ENCODE measurements around the gene SKP2.
"Not testable (repeated sequence)": the region's sequence is repeated elsewhere in the genome, so short reads cannot be mapped to it uniquely, and the experiment has no call there.

SKP2 gene

DNA sequence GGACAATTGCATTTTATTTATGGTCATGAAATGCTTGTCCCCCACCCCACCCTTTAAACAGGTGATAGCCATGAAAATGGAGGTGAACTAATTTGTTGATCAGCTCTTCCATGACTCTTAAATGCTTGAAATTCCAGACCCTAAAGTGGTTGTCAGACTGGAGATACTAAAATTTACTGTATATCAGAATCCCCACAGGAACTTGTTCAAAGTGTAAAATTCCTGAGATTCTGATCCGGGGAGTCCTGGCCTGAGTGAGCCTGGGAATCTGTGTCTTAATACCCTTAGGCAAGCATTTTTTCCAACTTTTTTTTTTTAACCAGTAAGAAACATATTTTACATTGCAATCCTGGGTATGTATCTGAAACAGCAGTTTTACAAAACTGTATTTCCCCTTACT lies 4.7 kb downstream of the SKP2 start:
- peak; percentile 75 for DNase-seq (ENCODE audit: low read depth)

- peak; percentile 72 for DNase-seq (ENCODE audit: low read depth)
These were observed 6.2 kb downstream of the SKP2 start for GRCh38 chr5:36158144-36158543.

GRCh38 chr5:36160617-36161016 lies 8.7 kb downstream of the SKP2 start:
- DNase-seq (ENCODE audit: low read depth): no peak

GRCh38 chr5:36161361-36161760 lies 9.4 kb downstream of the SKP2 start:
- no peak for DNase-seq (ENCODE audit: low read depth)

DNA sequence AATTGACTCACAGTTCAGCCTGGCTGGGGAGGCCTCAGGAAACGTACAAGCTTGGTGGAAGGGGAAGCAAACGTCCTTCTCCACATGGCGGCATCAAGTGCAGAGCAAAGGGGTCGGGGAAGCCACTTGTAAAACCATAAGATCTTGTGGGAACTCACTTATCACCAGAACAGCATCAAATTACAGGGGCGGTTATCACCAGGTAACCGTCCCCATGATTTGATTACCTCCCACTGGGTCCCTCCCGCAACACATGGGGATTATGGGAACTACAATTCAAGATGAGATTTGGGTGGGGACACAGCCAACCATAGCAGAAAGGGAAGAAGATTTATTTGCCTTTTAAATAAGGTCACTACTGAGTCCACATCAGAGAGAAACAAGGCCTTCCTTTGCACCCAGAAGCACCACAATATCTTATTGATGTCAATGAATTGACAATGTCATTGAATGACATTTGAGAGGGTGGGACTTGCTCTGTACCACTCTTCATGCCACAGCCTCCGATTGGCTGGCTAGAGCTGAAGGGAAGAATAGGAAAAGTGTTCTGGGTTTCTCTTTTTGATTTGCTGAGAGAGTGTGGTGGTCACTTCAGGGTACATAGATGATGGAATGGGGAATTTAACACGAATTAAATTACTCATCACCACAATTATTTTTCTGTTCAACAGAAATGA lies 11.0 kb downstream of the SKP2 start:
- no peak for DNase-seq (ENCODE audit: low read depth)

GRCh38 chr5:36164461-36164860 lies 12.6 kb downstream of the SKP2 start:
- no peak for DNase-seq (ENCODE audit: low read depth)

- DNase-seq (ENCODE audit: low read depth): no peak
These were observed 16.8 kb downstream of the SKP2 start for GRCh38 chr5:36168737-36169136.

- DNase-seq (ENCODE audit: low read depth): no peak
These were observed 19.0 kb downstream of the SKP2 start for GRCh38 chr5:36170832-36171424.

- DNase-seq (ENCODE audit: low read depth): no peak
These were observed 20.7 kb downstream of the SKP2 start for GRCh38 chr5:36172599-36172998.

- DNase-seq (ENCODE audit: low read depth): no peak
These were observed 21.5 kb downstream of the SKP2 start for GRCh38 chr5:36173426-36173825.

DNA sequence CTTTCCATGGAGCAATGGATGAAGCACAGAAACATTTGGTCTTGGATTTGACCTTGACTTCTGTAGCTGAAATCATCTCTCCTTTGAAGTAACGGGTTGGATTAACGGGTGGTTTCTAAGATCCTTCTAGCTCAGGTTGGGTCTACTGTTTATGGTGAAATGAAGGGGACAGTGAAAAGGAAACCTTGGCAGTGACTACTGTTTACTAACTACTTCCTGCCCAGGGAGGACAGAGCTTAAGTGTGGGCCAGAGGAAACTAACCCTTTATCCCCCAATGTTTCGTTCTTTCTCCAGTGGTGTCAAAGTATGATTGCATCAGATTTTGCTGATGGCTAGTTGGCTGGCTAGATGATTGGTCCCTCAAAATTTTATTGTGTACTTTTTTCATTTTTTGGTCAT lies 22.2 kb downstream of the SKP2 start:
- no peak for DNase-seq (ENCODE audit: low read depth)

GRCh38 chr5:36175043-36175442 lies 23.1 kb downstream of the SKP2 start:
- no peak for DNase-seq (ENCODE audit: low read depth)

GRCh38 chr5:36177154-36177553 lies 25.2 kb downstream of the SKP2 start:
- no peak for DNase-seq (ENCODE audit: low read depth)

- DNase-seq (ENCODE audit: low read depth): peak; percentile 64
These were observed 26.0 kb downstream of the SKP2 start for GRCh38 chr5:36177715-36178523.

GRCh38 chr5:36178524-36178890 lies 26.6 kb downstream of the SKP2 start:
- DNase-seq (ENCODE audit: low read depth): no peak

GRCh38 chr5:36179950-36180349 lies 28.0 kb downstream of the SKP2 start:
- no peak for DNase-seq (ENCODE audit: low read depth)

DNA sequence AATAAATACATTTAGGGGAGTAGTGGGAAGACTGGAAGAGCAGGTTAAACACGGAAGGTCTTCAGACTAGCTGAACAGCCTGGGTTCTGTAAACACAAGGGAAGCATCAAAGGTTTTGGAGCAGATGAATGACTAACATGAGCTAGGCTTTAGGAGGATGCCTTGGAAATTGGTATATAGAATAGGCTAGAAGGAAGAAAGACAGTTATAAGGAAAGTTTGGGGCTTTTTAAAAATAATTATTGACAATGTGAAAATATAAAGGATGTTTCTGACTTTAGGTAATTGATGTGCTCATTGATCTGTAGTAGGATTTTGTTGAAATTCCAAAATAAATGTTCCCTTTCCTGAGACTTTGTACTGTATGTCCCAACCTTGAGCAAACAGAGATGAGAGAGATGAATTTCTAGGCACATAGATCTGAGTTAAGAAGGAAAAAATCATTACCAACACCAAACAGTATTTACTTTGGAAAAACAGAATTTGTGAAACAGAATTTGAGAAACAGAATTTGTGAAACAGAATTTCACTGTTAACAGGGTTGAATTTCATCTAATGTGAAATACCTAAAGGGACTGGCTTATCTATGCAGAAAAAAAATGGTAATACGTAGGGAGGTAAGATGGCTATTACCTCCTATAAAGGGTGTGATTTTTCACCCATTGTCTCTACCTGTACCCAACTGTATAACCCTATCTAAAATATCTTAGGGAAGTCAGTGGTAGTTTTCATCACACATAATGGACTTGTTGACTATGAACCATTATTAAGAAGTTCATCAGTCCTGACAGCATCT lies 28.8 kb downstream of the SKP2 start:
- no peak for DNase-seq (ENCODE audit: low read depth)

- DNase-seq (ENCODE audit: low read depth): no peak
These were observed 29.9 kb downstream of the SKP2 start for GRCh38 chr5:36181774-36182173.

- not testable (repeated sequence) for DNase-seq (ENCODE audit: low read depth)
These were observed 32.5 kb downstream of the SKP2 start for GRCh38 chr5:36184408-36184807.

- no peak for DNase-seq (ENCODE audit: low read depth)
These were observed 41.8 kb downstream of the SKP2 start for GRCh38 chr5:36193746-36194145.

GRCh38 chr5:36198281-36198680 lies 46.4 kb downstream of the SKP2 start:
- DNase-seq (ENCODE audit: low read depth): peak; percentile 68

DNA sequence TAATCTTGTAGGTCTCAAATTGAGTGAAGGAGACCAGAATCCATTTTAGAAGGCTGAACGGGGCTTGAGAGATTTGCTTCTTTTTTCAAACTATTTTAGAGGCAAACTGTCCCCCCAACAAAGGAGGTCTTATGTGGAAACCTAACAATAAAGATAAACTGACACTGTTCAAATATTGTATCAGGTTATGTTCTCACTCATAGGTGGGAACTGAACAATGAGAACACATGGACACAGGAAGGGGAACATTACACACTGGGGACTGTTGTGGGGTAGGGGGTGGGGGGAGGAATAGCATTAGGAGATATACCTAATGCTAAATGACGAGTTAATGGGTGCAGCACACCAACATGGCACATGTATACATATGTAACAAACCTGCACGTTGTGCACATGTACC lies 46.9 kb downstream of the SKP2 start:
- DNase-seq (ENCODE audit: low read depth): not testable (repeated sequence)

Data from amniotic epithelial cell (primary cell).